NCI-H187 treated with DMSO at 0.1 percent for 48 hours (cell line): ENCODE measurements around the gene C16orf46.
A peak's percentile ranks its signal among the peaks of the same experiment; 100 is the strongest.
"Not testable (repeated sequence)": the region's sequence is repeated elsewhere in the genome, so short reads cannot be mapped to it uniquely, and the experiment has no call there.

Experiments used
- DNase-seq: peaks from one replicate; lab custom pipeline; 2025; lab: John Stamatoyannopoulos, UW

Gene C16orf46, protein sequence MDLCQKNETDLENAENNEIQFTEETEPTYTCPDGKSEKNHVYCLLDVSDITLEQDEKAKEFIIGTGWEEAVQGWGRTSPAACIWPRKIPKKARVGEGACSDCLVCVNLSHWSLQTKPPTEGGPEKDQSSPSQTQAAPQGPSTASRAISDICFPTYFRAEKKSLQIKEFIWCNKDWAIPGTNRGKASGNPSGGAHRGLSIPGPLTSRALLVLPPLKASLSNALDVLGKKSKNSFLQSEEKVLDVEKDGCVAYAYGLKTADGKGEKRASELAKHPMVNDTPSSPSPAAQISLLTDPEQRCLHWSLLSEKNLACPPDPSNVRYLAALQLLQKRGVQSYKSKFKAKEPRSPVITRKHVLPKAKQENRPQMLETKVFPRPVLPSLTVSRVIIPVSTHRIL

DNA sequence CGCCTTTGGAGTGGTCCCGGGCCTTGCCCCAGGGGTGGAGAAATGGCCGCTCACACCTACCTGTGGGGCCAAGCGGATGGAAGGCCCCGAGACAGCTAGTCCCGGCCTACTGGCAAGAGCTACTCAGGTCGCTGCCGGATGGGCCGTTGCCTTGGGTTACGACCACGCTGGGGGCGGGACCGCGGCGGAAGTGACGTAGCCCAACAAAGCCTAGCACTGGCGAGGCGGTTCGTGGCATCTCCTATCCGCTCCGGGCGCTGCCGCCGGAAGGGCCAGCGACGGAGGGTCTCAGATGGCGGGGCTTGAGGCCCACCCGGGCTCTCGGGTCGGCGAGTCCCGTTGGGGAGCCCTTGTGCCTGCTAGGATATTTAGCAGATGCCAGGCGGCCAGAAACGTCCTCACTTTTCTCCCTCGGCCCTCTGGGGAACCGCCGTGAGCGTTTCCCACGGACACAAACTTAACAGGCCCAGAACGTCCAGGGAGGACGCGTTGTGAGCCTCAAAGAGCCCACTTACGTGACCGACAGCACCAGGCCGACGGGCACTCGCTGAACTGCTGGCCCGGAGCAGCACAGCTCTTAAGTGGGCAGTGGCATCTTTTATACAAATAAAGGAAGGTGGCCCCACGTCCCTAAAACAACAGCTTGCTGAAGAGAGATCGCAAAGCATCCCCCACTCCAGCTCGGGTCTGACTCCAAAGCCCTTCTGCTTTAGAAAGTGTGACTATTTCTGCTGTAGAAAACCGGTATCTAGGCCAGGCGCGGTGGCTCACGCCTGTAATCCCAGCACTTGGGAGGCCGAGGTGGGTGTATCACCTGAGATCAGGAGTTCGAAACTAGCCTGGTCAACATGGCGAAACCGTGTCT lies at the start of gene C16orf46:
Gene C16orf46, minus strand, starts transcription at position 163 of the 865 bp plus-strand sequence. CDS start 13,283 bp downstream, outside the sequence.
- peak; percentile 25 for DNase-seq

DNA sequence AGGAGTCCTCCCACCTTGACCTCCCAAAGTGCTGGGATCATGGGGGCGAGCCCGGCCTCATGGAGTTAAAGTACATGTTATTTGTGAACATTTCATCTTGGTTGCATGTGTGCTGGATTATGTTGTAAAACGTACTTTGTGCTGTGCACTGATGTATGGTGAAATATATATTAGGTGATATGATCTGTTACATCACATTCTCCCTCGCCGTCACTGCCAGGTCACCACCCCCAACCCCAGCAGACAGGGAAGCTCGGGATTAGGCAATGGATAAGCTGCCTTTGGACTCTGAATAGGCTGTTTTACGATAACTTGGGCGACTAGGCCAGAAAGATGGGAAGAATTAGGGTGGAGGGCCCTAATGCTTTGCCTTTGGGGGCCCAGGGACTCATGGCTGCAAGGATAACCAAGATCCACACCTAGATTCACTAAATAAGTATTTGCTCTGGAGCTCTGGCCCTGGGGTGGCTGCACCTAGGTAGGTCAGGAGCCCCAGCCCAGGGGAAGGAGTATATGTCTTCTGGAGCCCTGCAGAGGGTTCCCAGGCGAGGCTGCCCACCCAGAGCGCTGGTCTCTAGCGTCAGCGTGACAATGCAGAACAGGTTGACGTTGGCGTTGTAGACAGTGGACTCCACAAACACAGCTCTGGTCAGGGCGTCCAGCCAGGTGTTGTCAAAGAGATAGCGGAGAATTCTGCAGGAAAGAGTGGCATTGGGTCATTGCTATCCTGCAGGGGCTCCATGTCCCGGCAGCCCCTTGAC lies 46.2 kb upstream of the C16orf46 start:
- DNase-seq, result no peak

DNA sequence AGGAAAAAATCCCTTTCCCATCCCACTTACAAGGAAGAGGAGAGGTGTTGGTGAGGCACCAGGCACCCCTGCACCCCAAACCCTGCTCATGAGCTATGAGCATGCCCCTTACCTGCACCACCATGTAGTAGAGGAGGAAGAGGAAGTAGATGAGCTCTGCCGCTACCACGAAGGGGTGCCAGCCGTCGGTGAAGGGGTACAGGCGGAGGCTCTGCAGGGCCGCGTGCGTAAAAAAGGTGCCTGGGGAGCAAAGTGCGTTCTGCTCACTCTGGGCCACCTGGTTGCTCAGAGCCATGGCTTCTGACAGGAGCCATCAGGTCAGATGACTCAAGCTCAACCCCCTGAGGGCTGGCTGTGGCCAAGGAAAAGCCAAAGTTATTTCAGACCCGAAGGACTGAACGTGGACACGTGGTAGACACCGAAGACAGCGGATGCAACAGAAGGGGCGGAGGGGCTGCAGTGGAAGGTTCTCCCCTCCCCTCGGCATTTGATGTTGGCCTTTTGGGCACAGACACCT lies 44.5 kb upstream of the C16orf46 start:
- no peak for DNase-seq

DNA sequence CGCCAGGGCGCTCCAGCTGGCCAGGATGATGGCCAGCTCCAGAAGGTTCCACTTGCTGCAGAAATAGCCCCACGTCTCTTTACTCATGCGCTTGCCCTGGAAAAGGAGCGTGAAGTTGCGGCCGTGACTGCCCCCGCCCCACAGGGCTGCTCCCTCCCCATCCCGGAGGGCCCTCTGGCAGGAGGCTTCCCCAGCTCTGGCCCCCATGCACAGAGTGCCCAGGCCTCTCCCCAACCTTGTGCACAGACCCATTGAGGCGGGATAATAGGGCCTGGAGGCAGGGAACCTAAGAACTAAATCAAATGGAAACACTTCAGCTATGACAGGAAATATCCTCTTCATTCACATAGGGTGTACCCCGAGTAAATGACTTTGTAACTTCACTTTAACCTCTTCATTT lies 40.4 kb upstream of the C16orf46 start:
- DNase-seq, result no peak

DNA sequence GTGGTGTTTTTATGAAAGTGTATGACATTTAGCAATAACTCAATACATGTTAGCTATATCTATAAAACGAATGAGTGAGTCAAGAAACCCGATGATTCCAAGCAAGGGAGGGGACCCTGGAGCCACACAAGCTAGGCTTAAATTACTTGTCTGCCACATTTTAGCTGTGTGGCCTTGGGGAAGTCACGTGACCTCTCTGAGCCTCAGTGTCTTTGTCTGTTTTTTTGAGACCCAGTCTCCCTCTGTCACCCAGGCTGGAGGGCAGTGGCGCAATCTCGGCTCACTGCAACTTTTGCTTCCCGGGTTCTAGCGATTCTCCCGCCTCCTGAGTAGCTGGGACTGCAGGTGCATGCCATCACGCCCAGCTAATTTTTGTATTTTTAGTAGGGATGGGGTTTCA lies 39.2 kb upstream of the C16orf46 start:
- DNase-seq, result no peak

DNA sequence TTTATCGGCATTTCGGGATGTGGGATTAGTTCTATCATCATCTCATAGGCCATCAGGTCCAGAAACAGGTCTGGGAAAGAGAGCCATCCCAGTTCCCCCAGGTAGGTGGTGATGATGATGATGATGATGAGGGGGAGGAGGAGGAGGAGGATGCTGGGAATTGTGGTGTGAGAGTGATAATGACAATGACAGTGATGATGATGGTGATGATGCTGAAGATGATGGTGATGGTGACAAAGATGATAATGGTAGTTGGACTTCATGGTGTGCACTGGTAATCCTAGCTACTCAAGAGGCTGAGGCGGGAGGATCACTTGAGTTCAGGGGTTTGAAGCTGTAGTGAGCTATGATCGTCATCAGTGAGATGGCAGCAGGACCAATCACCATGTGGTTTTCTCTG lies 35.4 kb upstream of the C16orf46 start:
- DNase-seq, result no peak

DNA sequence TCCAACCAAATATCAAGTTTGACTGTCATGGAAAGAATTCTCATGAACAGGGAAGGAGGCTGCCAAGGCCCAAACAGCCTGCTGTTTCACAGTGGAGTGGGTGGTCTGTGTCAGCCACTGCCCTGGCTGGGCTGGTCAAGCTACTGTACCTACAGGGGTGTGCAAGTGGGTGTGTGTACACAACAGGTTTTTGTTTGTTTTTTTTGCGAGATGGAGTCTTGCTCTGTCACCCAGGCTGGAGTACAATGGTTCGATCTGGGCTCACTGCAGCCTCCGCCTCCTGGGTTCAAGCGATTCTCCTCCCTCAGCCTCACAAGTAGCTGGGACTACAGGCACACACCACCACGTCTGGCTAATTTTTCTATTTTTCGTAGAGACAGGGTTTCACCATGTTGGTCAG lies 32.2 kb upstream of the C16orf46 start:
- DNase-seq, result not testable (repeated sequence)

DNA sequence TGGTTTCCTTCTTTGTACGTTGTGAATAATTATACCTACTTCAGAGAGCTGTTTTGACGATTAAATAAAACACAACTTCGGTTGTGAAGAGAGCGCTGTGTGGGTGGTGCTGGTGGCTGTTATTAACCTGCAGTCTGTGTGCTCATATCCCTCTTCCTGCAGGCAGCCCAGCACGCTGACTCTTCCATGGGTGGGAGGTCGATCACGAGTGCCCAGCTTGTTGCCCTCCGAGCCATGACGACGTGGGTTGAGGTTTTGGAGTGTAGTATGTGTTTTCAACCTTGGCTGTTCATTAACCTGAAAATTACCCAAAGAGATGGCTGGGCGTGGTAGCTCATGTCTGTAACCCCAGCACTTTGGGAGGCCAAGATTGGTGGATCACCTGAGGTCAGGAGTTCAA lies 30.5 kb upstream of the C16orf46 start:
- no peak for DNase-seq

DNA sequence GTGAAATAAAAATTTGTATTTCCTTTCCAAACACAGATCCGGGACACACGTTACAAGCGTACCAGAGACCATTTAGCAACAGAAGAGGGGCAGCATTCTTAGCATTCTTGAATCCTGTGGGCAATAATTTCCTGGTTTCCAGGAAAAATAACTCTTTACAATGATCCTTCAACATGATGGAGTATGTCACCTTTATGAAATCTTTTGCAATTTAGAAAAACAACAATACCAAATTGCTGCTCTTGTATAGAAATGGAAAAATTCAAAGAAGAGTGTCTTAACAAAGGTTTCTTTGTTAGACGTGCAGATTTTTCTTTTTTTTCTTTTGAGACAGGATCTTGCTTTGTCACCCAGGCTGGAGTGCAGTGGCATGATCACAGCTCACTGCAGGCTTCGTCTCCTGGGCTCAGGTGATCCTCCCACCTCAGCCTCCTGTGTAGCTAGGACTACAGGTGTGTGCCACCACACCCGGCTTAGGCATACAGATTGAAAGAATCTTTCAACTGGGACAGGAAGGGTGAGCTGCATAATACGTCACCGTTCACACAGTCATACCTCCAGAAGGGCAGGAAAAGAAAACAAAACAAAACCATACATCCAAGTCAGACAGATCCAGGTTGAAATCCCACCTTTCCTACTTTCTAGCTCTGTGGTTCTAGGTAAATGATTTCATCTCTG lies 29.9 kb upstream of the C16orf46 start:
- no peak for DNase-seq

DNA sequence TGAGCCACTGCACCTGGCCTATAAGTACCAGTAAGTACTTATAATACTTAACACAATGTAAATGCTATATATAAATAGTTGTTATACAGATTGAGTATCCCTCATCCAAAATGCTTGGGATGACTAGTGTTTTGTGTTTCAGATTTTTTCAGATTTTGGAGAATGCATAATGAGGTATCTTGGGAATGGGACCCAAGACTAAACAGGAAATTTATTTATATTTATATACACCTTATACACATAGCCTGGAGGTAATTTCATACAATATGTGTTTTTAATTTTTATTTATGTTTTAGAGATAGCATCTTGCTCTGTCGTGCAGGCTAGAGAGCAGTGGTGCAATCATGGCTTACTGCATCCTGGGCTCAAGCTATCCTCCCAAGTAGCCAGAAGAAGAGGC lies 28.9 kb upstream of the C16orf46 start:
- no peak for DNase-seq

DNA sequence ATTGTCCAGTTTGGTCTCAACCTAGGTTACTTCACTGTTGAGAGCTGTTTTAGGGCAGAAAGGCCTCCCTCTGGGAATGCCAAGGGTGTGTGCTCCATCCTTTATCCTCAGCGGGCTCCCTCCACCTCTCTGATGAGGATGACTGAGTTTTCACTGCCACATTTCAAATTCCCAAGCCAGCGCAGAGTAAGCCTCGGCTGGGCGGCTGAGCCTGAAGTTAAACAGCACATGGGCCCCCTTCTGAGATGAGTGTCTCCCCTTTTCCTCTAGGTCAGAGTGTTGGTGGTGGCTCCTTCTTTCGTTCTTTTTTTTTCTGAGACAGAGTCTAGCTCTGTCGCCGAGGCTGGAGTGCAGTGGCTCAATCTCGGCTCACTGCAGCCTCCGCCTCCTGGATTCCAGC lies 24.7 kb upstream of the C16orf46 start:
- DNase-seq, result no peak

DNA sequence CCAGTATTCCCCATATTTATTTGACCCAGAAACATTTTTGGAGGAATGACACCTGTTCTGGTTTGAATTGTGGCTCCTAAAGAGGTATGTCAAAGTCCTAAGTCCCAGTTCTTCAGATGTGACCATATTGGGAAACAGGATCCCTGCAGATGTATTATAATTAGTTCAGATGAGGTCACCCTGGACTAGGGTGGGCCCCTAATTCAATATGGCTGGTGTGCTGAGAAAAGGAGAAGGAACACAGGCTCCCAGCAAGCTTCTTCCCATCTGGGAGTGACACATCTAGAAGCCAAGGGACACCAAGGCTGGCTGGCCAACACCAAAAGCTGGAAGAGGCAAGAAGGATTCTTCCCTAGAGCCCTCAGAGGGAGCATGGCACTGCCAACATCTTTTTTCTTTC lies 22.9 kb upstream of the C16orf46 start:
- no peak for DNase-seq

DNA sequence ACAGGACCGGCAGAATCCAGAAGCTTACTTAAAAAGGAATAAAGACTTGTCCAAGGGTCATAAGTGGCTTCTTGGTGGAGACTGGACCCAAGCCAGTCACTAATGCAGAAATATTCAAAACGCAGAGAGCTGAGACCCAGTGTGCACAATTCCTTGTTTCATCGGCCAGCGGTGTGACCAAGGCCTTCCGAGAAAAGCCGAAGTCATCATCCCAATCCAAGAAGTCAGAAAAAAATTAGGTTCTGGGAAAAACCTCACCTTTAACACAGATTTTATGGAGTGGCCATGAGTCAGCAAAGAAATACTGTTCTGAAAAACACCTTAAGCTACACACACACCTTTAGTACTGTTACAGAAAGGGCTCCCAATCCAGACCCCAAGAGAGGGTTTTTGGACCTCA lies 20.2 kb upstream of the C16orf46 start:
- DNase-seq, result no peak

DNA sequence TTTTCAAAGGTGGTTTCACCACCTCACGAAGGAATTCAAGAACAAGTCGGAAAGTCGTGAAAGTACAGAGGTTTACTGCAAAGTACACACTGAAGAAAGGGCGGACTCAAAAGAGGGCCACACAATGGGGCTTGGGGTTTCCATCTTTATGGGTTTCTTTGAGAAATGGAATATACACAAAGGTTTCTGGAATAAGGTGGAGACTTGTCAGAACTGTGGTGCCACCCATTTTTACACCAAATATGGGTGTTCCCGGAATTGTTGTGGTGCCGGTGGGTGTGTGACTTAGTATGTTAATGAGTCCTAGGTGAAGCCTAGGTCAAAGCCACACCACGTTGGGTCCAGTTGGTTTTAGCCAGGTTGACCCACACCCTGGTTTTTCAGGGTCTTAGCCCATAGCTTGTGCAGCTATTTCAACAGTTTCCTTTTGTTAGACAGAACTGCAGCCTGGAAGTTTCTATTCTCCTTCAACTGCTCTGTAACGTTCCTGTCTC lies 19.7 kb upstream of the C16orf46 start:
- DNase-seq, result no peak

DNA sequence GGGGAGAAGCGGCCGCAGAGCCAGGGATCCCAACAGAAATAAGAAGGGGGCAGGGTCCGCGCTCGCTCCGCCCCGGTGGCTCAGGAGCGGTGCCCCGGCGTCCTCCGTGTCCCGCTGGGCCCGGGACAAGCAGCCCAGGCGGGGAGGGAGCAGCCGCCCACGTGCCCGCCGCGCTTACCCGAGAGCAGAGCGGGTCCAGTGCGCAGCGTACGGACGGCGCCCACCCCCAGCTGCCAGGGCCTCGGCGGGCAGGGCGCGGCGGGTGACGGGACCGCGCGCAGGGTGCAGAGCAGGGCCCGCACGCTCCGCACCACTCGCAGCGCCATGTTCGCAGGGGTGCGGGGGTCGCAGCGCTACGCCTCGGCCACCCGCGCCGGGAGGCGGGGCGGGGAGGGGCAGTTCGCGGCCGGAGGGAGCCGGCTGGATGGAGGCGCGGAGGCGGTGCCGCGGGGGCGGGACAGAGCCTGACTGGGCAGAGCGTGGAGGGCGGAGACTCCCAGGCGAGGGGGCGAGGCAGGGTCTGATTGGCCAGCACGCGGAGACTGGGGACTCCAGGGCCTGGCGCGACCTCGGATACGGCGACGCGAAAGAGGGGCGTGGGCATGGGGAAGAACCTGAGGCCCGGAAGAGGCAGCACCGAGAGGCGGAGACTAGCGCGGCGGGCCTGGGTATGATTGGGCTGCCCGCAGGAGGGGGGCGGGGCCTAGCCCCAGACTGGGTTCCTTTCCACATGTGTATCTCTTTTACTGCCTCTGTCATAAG lies 19.1 kb upstream of the C16orf46 start, which contains the start of gene GCSH:
Gene GCSH, minus strand, starts transcription at position 443 of the 762 bp plus-strand sequence. Its CDS starts 117 bp downstream, at position 326.
- peak; percentile 65 for DNase-seq

DNA sequence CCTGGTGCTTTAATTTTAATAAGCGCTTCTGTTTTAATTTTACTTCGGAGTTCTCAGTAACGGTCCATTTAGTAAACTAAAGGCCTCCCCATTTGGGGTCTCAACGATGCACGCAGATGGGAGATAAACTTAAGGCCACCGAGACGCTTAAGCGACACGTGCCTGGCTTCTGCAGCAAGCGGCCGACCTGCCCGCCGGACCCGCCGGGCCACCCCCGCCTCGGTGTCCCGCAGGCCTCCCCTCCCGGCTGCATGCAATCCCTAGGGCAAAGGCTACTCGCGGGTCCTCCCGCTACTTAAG lies 18.6 kb upstream of the C16orf46 start:
- DNase-seq, result no peak

DNA sequence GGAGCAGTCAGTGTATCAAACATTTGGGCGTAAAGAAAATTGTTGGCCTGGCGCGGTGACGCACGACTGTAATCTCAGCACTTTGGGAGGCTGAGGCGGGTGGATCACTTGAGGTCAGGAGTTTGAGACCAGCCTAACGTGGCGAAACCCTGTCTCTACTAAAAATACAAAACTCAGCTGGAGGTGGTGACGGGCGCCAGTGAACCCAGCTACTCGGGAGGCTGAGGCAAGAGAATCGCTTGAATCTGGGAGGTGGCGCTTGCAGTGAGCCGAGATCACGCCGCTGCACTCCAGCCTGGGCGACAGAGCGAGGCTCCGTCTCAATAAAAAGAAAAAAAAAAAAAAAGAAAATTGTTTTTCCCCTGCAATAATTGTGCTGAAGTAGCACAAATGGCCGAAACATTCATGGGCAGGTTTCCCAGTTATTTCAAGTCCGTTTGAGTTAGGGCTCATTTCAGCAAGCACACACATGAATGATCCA lies 17.8 kb upstream of the C16orf46 start:
- DNase-seq, result no peak

DNA sequence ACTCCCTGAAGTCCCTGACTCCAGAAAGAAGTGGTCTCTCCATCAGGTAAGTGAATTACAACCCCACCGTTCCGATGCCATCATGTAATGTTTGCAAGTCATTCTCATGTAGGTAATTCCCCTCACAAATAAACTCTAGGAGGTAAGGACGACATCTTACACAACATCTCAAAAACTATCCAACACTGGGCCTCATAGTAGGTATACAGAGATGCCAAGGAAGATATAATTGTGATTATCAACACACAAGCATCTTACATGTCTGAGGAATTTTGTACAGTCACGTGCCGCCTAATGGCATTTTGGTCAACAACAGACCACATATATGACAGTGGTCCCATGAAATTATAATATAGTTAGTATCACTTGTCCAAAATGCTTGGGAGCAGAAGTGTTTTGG lies 11.8 kb upstream of the C16orf46 start:
- DNase-seq, result no peak

DNA sequence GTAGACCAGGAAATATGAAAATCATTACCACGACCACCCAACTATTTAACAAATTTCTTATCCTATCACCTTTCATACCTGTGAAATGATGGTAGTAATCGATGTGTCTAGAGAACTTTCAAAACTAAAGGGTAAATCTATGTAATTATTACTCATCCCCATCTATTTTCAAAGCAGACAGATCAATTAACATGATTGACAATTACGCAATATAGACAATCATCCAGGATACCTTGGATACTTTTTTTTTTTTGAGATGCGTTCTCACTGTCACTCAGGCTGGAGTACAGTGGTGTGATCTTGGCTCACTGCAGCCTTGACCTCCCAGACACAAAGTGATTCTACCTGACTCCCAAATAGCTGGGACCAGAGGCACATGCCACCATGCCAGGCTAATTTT lies 4.0 kb upstream of the C16orf46 start:
- no peak for DNase-seq

DNA sequence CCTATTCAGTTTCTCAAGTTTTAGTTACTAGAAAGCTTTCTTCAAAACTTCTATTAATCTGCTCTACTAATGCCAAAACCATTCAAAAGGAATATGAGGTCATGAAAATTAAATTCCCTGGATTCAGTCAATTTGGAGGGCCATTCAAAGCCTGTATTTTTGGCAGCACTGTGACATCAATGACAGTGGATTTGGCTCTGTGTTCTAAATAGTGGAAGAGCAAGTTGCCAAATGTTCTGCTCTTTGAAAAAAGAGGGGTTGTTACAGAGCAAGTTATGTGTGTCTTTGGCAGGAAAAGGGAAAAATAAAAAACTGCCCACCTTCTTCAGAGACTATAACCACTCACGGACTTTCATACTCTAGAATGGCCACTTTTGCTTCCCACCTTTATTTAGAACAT lies 3.2 kb upstream of the C16orf46 start:
- no peak for DNase-seq
